NCI-H2081 (cell line): ENCODE measurements around the gene ATP1B2.
A peak's percentile ranks its signal among the peaks of the same experiment; 100 is the strongest.
"Not testable (repeated sequence)": the region's sequence is repeated elsewhere in the genome, so short reads cannot be mapped to it uniquely, and the experiment has no call there.

Source experiments
- DNase-seq, 2 experiments: peaks; one replicate each; lab custom pipeline; 2025; lab: John Stamatoyannopoulos, UW

ATP1B2 gene, protein sequence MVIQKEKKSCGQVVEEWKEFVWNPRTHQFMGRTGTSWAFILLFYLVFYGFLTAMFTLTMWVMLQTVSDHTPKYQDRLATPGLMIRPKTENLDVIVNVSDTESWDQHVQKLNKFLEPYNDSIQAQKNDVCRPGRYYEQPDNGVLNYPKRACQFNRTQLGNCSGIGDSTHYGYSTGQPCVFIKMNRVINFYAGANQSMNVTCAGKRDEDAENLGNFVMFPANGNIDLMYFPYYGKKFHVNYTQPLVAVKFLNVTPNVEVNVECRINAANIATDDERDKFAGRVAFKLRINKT

GRCh38 chr17:7650509-7651096 is at the start of gene ATP1B2:
Gene ATP1B2, plus strand, starts transcription at chr17:7650926. Its CDS starts 593 bp downstream, at chr17:7651519.
- DNase-seq = no peak

DNA sequence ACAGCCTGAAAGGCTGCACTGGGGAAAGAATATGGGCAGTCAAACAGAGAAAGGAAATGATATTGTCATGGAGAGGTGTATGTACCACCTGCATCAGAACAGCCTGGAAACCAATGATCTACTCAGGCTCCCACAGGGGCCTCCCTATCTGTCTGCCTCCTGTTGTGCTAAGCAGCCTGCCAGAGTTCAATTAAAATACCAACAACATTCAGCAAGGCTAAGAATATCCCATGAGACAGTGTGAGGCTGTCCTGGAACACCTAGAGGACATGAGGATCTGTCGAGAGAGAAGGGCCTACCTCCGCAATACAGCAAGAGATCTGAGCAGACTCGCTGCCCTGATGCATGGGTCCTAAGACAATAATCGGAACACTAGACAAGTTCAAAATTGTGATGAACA is 44.4 kb upstream of the ATP1B2 start:
- no peak for DNase-seq

GRCh38 chr17:7610641-7611040 is 40.1 kb upstream of the ATP1B2 start:
- no peak for DNase-seq

DNA sequence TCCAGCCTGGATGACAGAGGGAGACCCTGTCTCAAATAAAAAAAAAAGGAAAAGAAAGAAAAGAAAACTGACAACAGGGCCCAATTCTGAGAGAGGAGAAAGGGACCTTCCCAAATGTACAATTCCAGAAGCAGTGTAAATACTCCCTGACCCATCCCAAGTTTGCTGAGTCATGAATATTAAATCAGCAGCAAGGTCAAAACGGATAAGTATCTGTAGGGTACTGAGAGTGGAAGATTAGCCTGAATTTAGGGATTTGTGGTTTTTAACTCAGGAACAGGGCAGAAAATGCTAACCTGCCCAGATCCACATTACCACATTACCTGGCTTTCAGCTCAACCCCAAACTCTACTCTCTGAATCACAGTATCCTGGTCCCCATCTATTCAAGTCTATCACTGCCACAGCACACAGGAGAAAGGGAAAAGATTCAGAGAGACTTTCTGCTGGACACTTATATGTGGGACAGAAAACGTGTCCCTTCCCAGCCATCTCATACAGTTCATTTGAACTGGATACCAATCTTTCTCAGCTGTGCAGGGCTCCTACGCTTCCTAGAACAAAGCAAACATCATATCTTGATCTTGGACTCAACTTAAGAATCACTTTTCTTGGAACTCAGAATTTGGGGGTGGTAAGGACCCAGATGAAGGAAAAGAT is 39.0 kb upstream of the ATP1B2 start:
- no peak for DNase-seq

GRCh38 chr17:7612294-7612640 is 38.5 kb upstream of the ATP1B2 start:
- DNase-seq = no peak

- DNase-seq = no peak
These were observed 36.8 kb upstream of the ATP1B2 start for GRCh38 chr17:7613769-7614424.

DNA sequence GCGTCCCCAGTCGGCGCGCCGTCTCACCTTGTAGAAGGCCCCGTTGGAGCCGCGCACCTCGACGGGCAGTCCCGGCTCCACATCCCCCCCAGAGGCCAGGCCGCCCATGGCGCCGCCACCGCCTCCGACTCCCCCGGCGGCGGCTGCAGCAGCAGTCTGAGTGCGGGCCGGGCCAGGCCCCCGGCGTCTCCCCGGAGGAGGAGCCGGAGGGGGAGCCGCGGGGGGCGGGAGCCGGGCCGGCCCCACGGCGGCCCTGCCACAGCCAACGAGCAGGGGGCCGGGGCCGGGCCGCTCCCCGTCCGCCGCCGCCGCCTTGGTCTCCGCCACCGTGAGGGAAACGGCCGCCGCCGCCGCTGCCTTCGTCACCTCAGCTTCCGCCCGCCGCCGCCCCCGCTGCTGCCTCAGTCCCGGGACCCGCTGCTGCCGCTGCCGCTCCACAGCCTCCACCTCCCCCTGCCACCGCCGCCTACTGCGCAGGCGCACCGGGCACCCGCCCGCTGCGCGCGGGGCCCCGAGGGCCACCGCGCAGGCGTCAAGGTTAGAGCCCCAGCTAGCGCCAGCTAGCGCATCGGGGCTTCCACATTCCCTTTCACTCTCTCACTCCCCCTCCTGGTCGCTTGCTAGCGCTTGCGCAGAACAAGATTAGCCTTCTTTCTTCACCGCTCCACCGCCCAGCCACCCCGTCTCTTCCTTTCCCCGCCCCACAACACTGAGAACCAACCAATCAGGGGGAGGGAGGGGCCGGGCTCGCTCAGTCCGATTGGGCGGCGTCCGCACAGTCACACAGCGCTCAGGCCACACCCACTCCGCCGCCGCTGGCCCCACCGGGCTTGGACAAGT is 36.1 kb upstream of the ATP1B2 start, which contains the start of gene FXR2:
Gene FXR2, minus strand, starts transcription at position 473 of the 840 bp plus-strand sequence. Its CDS starts 365 bp downstream, at position 108.
- DNase-seq = peak; percentile 96 to 98

DNA sequence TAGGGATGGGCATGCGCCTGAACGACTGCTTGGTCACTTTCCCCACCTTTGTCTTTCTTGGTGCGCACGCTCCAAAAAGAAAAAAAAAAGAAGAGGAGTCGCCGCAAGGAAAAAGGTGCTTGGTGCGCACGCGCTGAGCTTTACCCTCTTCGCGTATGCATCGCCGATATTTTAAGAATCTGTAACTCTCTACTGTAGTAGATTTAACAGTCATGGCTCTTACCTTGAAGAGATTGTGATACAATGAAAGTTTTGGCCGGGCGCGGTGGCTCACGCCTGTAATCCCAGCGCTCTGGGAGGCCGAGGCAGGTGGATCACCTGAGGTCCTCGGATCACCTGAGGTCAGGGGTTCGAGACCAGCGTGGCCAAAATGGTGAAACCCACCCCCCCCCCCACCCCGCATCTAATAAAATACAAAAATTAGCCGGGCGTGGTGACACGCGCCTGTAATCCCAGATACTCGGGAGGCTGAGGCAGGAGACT is 35.4 kb upstream of the ATP1B2 start:
- DNase-seq = no peak

DNA sequence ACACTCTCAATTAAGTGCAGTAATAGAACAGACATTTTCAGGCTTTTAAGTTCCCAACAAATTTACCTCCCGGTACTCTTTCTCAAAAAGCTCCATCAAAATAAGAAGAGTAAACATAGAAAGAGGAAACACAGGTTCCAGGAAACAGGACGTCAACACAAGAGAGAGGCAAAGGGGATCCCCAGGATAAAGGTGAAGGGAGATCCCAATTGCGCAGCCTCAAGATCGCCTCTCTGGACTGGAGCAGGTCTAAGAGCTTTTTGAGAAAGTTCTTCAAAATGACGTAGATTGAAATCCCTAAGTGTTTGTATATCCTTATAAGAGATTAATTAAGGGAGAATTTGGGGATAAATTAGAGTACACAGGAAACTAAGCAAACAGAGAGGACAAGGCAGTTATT is 32.1 kb upstream of the ATP1B2 start:
- DNase-seq = no peak

DNA sequence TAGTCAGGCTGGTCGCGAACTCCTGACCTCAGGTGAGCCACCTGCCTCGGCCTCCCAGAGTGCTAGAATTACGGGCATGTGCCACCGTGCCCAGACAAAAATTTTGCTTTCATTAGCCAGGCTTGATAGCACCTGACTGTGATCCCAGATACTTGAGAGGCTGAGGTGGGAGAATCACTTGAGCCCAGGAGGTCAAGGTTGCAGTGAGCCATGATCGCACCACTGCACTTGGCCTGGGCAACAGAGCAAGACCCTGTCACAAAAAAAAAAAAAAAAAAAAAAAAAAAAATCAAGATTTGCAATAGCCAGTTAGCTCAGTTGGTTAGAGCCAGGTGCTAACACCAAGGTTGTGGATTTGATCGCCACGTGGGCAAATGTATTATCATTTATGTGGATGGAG is 29.9 kb upstream of the ATP1B2 start:
- DNase-seq = no peak

- no peak for DNase-seq
These were observed 27.1 kb upstream of the ATP1B2 start for GRCh38 chr17:7623661-7624060.

- DNase-seq = not testable (repeated sequence)
These were observed 25.0 kb upstream of the ATP1B2 start for GRCh38 chr17:7625749-7626148.

GRCh38 chr17:7626307-7626706 is 24.4 kb upstream of the ATP1B2 start:
- no peak for DNase-seq

GRCh38 chr17:7626956-7627249 is 23.8 kb upstream of the ATP1B2 start:
- DNase-seq = no peak

DNA sequence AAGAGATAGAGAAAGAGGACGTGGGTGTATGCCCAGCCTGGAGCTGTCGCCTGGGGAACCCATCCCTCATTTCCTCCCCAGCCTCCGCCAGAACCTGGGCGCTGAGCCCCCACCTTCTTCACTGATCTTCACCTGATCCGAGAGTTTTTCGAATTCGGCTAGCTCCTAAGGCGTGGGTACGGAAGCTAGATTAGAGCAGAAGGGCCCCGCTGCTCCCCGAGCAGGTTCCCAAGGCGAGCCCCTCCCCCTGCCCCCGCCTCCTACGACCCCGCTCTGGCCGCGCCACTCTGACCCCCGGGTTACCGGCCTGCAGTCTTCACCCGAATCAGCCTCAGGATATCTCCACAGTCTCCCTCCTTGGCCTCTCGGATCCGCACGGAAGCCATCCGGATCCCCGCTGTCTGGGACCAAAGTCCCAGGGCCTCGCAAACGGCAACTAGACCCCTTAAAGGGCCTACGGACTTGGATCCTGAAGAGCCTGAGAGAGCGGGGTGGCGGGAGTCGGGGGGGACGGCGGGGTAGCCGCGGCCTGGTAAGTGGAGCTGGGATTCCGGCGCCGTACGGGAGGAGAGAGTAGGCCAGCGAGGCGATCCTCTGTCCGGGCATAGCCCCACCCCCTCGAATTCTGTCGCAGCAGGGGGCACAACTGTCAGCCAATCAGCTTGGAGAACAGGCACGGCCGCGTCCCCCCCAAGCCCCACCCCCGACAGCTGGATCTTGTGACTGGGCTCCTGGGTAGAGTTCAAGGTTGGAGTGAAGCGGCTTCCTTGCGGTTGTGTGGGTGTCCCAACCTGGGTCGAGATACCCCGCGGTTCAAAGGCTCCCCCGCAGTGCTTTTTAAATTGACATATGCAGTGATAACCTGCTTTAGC is 23.2 kb upstream of the ATP1B2 start, which contains the start of gene SAT2:
Gene SAT2, minus strand, starts transcription at position 572 of the 872 bp plus-strand sequence. Its CDS starts 186 bp downstream, at position 386.
- DNase-seq = no peak

- no peak for DNase-seq
These were observed 20.7 kb upstream of the ATP1B2 start, which contains the start of gene SHBG for GRCh38 chr17:7629939-7630571. Gene SHBG, plus strand, starts transcription at chr17:7630135. Its CDS starts 38 bp downstream, at chr17:7630173.

- no peak for DNase-seq
These were observed 19.0 kb upstream of the ATP1B2 start for GRCh38 chr17:7631398-7632380.

DNA sequence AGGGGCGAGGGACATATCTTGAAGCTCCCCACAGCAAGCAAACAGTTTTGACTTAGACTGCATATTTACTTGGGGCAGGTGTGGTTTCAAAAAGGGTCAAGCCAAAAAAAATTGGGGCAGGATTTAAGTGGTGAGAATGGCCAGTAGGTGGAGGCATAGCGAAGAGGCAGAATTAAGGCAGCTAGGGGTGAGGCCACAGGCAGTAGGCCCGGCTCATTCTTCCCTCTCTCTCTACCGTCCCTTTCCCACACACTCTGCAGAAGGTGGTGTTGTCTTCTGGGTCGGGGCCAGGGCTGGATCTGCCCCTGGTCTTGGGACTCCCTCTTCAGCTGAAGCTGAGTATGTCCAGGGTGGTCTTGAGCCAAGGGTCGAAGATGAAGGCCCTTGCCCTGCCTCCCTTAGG is 18.2 kb upstream of the ATP1B2 start:
- DNase-seq = no peak

GRCh38 chr17:7633093-7633492 is 17.6 kb upstream of the ATP1B2 start:
- no peak for DNase-seq
